Testis (tissue), 3 donors: ENCODE data around the gene FGF6. TPM values are rescaled to one million over a fixed set of nuclear protein-coding genes. Genes with fewer than 3 reads are reported as not detected.

Experiments
- DNase-seq: peaks from one replicate; pipeline ENCODE4 v3.0.0-alpha.2; 2019
- H3K27ac ChIP-seq, 2 donors: fragments of 200-600 bp; sonication (generic); one replicate each; pipeline ENCODE4 v1.5.1; 2019
- H3K27me3 ChIP-seq: fragments of 200-600 bp; sonication (generic); one replicate; pipeline ENCODE4 v1.5.1; 2019
- H3K36me3 ChIP-seq: fragments of 200-600 bp; sonication (generic); one replicate; pipeline ENCODE4 v1.5.1; 2017; ENCODE audit warnings: low read depth; ENCODE audit errors: missing control alignments
- H3K4me1 ChIP-seq: fragments of 200-600 bp; sonication (generic); one replicate; pipeline ENCODE4 v1.5.1; 2019
- H3K4me3 ChIP-seq, 2 donors: fragments of 200-600 bp; sonication (generic); one replicate each; pipeline ENCODE4 v1.5.1; 2017 to 2019
- H3K9me3 ChIP-seq: fragments of 200-600 bp; sonication (generic); one replicate; pipeline ENCODE4 v1.5.1; 2017
- CTCF ChIP-seq, 3 experiments: fragments of 450-650 bp in 2 of 3; fragments of 200-600 bp in 1 of 3; sonication (generic) in 1 of 3; IDR thresholded peaks; one replicate each; pipeline ENCODE4 v1.5.1; 2016 to 2019; ENCODE audit warnings: antibody characterized with exemption in 3 of 3, mild to moderate bottlenecking in 2 of 3, moderate library complexity in 1 of 3
- POLR2A ChIP-seq: fragments of 450-650 bp; IDR thresholded peaks from one replicate; pipeline ENCODE4 v1.6.1; 2017; ENCODE audit warnings: antibody characterized with exemption, mild to moderate bottlenecking, moderate library complexity
- WGBS, 2 donors: methylation state at CpG; one replicate each; pipeline ENCODE4 v1.1.5; 2018; 5-methylcytosine and 5-hydroxymethylcytosine counted together
- intact Hi-C: fragments of 100-400 bp; cut with DNase I; formaldehyde crosslinking; loops from one replicate; pipeline ENCODE4 v1.15.1; 2023; ENCODE audit warnings: low total_unique reads
- polyA plus RNA-seq: library from polyadenylated mRNA; stranded (reverse); fragments of 350-450 nt; fragmentation: Illumina TruSeq; extraction: RNeasy Lipid Tissue Mini Kit (QIAGEN cat#74804); gene quantifications from one replicate; pipeline ENCODE4 v1.2.3, GENCODE V29; 2014; ENCODE audit warnings: low read depth, low replicate concordance; ENCODE audit not compliant: insufficient read depth
- total RNA-seq, 2 donors: library from RNA; depleted of rRNA; stranded (reverse); fragments of >200 nt; gene quantifications; one replicate each; pipeline ENCODE4 v1.2.3, GENCODE V29; 2016

The FGF6 gene
- total and polyA plus RNA-seq, 3 donors from 2014 or later = not detected

- no peak for DNase-seq
- no peaks in the 10 kb centered on the region for H3K4me1 ChIP-seq
- no peak overlapping the region for H3K4me3 ChIP-seq
- no peaks in the 10 kb centered on the region for H3K9me3 ChIP-seq
- no peak overlapping the region for H3K27ac ChIP-seq
- intact Hi-C loops = no loop called here
- no peak for TF ChIP-seq POLR2A
- no peak for TF ChIP-seq CTCF (IDR thresholded peaks at IDR 0.05)
- H3K36me3 ChIP-seq = no peaks in the 10 kb centered on the region
- H3K27me3 ChIP-seq = no peaks in the 10 kb centered on the region
- 96% methylated on average over 8 of the region's 8 CpGs for WGBS, 2 donors
Measured at GRCh38 chr12:4444031-4444430, 1.6 kb downstream of the FGF6 start.

GRCh38 chr12:4443616-4444015 is 2.0 kb downstream of the FGF6 start:
- TF ChIP-seq POLR2A (no peak), CTCF (IDR thresholded peaks at IDR 0.05) (no peak)
- Histone ChIP-seq H3K27me3 (no peaks in the 10 kb centered on the region), H3K36me3 (no peaks in the 10 kb centered on the region), H3K9me3 (no peaks in the 10 kb centered on the region), H3K4me1 (no peaks in the 10 kb centered on the region), H3K27ac (no peak overlapping the region), H3K4me3 (no peak overlapping the region)
- no peak for DNase-seq
- 94% methylated on average over 17 of the region's 17 CpGs for WGBS, 2 donors
- intact Hi-C loops = no loop called here

- H3K4me3 ChIP-seq = no peak overlapping the region
- H3K27me3 ChIP-seq = no peaks in the 10 kb centered on the region
- H3K36me3 ChIP-seq = no peaks in the 10 kb centered on the region
- WGBS, 2 donors = 51 to 70% methylated on average over 13 to 19 of the region's 19 CpGs
- intact Hi-C loops = no loop called here
- H3K4me1 ChIP-seq = no peaks in the 10 kb centered on the region
- TF ChIP-seq CTCF (IDR thresholded peaks at IDR 0.05) = no peak
- TF ChIP-seq POLR2A = no peak
- no peak overlapping the region for H3K27ac ChIP-seq
- no peak for DNase-seq
- H3K9me3 ChIP-seq = no peaks in the 10 kb centered on the region
Measured at GRCh38 chr12:4441355-4442335, 4.0 kb downstream of the FGF6 start.

GRCh38 chr12:4440187-4440941 is 5.3 kb downstream of the FGF6 start:
- DNase-seq = no peak
- H3K27me3 ChIP-seq = no peaks in the 10 kb centered on the region

More at GRCh38 chr12:4440187-4440941, 5.3 kb downstream of the FGF6 start:
- TF ChIP-seq POLR2A (no peak), CTCF (IDR thresholded peaks at IDR 0.05) (no peak)
- WGBS, 2 donors = 71 to 92% methylated on average over 5 of the region's 5 CpGs
- intact Hi-C loops = no loop called here
- Histone ChIP-seq H3K9me3 (no peaks in the 10 kb centered on the region), H3K36me3 (no peaks in the 10 kb centered on the region), H3K27ac (no peak overlapping the region), H3K4me3 (no peak overlapping the region), H3K4me1 (no peaks in the 10 kb centered on the region)
